G401 (cell line): Measurements from ENCODE around the gene RAB17. TPM values are rescaled to one million over a fixed set of nuclear protein-coding genes. Genes with fewer than 3 reads are reported as not detected.

ENCODE experiments used
- DNase-seq: peaks from one replicate; pipeline ENCODE4 v3.0.0-alpha.2; 2015; ENCODE audit warnings: low spot score
- in situ Hi-C: cut with HindIII; loops from 2 replicates; pipeline ENCODE4 v1.10.0; 2016; ENCODE audit warnings: low sequenced_read_pairs, mixed read lengths
- total RNA-seq: library from RNA; depleted of rRNA; stranded (reverse); fragments of >200 nt; shearing (Covaris generic); gene quantifications from 2 replicates; pipeline ENCODE4 v1.2.3, GENCODE V29; 2014

Gene RAB17
- total RNA-seq, 1 experiment from 2014 or later = not detected

GRCh38 chr2:237547841-237548416, 42.6 kb downstream of the RAB17 start:
- in situ Hi-C loops = no loop called here
- no peak for DNase-seq

GRCh38 chr2:237546876-237547395, 43.6 kb downstream of the RAB17 start:
- DNase-seq = no peak
- in situ Hi-C loops = no loop called here

DNA sequence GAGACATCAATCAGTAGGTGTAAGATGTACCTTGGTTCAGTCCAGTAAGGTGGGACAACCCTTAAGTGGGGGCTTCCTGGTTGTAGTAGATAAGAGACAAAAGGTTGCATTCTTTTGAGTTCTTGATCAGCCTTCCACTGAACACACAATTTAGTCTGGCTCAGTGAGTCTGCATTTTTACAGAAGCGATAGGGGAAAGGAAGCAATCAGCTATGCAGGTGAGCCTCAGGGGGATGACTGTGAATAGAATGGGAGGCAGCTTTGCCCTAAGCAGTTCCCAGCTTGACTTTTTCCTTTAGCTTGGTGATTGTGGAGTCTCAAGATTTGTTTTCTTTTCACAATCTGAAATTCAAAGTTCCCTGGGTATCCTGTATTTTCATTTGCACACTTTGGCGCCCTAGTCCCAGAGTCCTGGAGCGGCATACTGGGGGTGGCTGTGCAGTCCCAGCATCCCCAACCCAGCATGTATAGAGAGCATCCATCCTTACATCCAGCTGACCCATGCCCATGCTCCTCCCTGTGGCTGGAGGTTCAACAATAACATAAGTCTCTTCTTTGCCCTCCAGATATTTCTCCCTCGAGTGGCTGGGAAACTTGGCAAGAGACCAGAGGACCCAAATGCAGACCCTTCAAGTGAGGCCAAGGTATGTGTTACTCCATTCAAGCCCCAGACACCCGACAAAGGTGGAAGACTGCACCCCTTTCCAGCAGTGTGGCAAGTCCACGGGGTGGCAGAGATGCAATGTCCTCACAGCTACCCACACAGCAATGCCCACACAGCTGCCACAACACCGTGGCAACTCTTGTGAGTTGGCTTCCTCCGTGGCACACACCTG, 44.3 kb downstream of the RAB17 start:
- in situ Hi-C loops = no loop called here

GRCh38 chr2:237542001-237542704, 48.4 kb downstream of the RAB17 start:
- no peak for DNase-seq
- in situ Hi-C loops = no loop called here

More for the DNA sequence above, 44.3 kb downstream of the RAB17 start:
- no peak for DNase-seq

GRCh38 chr2:237541243-237541642, 49.3 kb downstream of the RAB17 start:
- no peak for DNase-seq
- in situ Hi-C loops = no loop called here

DNA sequence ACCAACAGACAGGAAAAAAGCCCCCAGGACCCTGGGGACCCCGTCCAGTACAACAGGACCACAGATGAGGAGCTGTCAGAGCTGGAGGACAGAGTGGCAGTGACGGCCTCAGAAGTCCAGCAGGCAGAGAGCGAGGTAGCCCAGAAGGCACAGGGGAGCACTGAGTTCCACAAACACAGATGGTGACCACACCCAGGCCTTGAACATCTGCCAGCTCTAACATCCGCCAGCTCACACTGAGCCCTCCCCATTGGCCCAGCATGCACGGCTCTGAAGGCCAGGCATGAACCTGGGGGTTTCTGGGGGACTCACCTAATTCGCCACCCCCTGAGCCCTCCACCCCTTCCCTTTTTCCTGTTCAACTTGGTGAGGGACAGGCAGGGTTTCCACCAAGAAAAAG, 49.7 kb downstream of the RAB17 start:
- no peak for DNase-seq
- in situ Hi-C loops = no loop called here

- in situ Hi-C loops = no loop called here
- DNase-seq = no peak
These were observed 50.2 kb downstream of the RAB17 start for GRCh38 chr2:237540223-237540775.

- in situ Hi-C loops = no loop called here
These were observed 50.9 kb downstream of the RAB17 start for GRCh38 chr2:237539681-237540080.

GRCh38 chr2:237538901-237539300, 51.6 kb downstream of the RAB17 start:
- in situ Hi-C loops = no loop called here
- no peak for DNase-seq

More at GRCh38 chr2:237539681-237540080, 50.9 kb downstream of the RAB17 start:
- no peak for DNase-seq

DNA sequence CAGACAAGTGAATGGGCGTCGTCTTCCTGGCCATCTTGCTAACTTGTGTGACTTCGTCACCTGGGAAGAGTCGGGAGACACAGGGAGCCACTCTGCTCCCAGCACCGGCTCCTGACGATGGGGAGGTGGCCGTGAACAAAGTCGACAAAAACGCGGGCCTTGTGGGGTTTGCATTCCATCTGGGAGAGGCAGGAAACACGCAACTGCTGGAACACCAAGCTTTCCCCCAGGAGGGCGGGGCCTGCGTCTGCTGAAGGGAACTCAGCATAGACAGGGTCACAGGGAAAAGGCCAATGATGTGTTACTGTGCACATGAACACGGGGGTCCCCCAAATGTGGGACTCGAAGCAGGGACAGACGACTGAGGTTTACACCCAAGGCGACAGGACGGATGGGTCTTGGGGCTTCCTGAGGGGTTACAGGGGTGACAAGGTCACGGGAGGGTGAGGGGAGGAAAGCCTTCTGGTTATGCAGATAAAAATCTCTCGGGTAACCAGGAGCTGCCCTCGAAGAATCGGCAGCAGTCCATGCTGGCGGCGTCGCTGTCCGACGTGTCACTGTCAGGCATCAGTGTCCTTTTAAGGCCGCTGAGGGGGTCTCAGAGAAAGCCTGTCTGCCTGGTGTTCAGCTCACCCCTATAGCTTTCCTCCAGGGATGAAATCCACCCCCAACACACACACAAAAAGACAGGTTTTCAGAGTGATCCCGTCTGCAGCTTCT, 52.4 kb downstream of the RAB17 start:
- no peak for DNase-seq
- in situ Hi-C loops = no loop called here

DNA sequence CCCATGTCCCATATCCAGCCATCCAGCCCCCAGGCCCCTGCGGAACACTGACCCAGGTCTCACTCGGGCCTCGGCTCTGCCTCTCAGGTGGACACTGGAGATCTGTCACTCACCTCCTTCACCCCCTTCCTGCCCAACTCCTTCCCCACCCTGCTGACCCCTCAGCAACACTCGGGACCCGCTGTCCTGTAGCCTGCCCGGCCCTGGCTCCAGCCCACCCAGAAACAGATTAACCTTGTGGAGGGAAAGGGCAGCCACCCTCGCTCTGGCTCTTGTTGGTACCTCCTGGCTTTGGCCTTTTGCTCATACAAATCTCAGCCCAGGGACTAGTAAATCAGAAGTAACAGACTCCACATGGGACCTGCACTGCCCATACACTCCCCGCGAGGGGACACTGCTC, 53.9 kb downstream of the RAB17 start:
- in situ Hi-C loops = no loop called here

GRCh38 chr2:237536083-237536415, 54.5 kb downstream of the RAB17 start:
- in situ Hi-C loops = no loop called here
- DNase-seq = no peak

More for the DNA sequence above, 53.9 kb downstream of the RAB17 start:
- DNase-seq = no peak

- in situ Hi-C loops = no loop called here
- DNase-seq = no peak
These were observed 55.0 kb downstream of the RAB17 start for GRCh38 chr2:237535385-237536082.

DNA sequence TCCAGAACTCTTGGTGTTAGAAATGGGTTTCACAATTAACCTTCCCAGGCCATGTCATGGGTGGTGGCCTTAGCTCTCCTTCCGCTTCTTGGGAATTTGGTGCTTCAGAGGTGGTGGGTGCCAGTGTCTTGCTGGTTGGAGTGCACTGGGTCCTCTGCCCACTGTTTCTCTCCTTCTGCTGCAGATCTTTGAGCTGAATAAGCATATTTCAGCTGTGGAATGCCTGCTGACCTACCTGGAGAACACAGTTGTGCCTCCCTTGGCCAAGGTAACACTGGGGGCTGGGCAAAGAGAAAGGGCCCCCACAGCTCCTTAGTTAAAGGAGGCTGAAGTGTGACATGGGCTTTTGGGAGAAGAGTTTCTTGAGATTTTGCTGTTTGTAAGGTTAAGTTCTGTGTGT, 56.2 kb downstream of the RAB17 start:
- in situ Hi-C loops = no loop called here
- DNase-seq = no peak

- in situ Hi-C loops = no loop called here
- no peak for DNase-seq
These were observed 56.8 kb downstream of the RAB17 start for GRCh38 chr2:237533668-237534161.

DNA sequence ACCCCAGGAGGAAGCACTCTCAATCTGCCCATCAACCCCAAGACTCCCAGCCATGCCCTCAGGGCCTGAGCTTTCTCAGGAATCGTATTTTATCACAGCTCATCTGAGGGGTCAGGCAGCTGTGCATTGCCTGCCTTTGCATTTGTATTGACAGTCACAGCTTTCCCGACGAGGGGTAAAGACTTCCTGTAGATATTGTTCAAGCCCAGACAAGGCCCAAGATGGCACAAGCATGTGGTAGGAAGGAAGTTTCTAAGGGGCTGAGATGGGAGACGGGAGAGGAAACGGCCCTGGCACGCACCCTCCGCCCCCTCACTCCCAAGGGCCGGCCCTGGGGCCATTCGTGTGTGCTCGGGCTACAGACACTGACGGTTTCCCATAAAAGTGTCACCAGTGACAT, 58.4 kb downstream of the RAB17 start:
- in situ Hi-C loops = no loop called here
- DNase-seq = no peak

- DNase-seq = no peak
- in situ Hi-C loops = no loop called here
These were observed 59.8 kb downstream of the RAB17 start for GRCh38 chr2:237530472-237531433.
